ENCODE measurements around the gene FRMPD4.

Gene FRMPD4

DNA sequence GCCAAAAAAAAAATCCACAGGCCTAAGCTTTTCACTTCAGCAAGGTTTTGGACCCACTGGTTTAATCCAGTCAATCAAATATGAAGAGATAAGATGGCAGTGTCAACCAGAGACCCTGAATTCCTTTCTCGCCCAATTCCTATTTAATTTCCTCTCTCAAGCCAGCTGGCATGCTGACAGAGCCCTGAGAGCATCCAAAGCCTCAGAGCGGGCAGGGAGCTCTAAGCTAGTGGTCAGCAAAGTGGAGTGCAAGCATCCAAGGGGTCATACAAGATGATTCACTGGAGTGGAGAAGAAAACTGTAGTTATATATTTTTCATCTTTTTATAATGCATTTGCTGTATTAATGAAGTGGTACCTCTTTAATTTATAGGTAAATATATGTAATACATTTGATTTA lies 615.1 kb downstream of the FRMPD4 start:
- no peak for DNase-seq (ENCODE audit: low read depth)
- TF ChIP-seq, protein P1, sequence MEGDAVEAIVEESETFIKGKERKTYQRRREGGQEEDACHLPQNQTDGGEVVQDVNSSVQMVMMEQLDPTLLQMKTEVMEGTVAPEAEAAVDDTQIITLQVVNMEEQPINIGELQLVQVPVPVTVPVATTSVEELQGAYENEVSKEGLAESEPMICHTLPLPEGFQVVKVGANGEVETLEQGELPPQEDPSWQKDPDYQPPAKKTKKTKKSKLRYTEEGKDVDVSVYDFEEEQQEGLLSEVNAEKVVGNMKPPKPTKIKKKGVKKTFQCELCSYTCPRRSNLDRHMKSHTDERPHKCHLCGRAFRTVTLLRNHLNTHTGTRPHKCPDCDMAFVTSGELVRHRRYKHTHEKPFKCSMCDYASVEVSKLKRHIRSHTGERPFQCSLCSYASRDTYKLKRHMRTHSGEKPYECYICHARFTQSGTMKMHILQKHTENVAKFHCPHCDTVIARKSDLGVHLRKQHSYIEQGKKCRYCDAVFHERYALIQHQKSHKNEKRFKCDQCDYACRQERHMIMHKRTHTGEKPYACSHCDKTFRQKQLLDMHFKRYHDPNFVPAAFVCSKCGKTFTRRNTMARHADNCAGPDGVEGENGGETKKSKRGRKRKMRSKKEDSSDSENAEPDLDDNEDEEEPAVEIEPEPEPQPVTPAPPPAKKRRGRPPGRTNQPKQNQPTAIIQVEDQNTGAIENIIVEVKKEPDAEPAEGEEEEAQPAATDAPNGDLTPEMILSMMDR (IDR thresholded peaks at IDR 0.05; ENCODE audit: low read depth, low read length, missing control alignments) = no peak
- no peak overlapping the region for H3K4me3 ChIP-seq (ENCODE audit: low read depth, low read length)

DNA sequence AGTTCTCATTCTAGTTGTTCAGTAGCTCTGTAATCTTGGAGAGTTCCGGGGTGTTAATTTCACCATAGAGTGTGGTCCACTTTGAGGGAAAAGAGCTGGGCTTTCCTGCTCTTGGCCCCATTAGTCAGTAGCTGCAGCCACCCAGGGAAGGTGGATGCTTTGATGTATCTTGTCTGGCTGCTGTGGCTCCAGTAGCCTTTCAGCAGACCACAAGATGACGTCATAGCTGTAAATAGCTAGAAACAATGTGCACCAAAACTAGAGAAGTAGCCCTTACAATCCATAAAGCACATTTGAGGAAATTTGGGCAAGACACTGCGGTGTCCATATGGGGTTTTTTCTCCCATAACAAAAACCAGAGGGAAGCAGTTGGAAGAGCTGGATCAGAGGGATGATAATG lies 620.0 kb downstream of the FRMPD4 start:
- TF ChIP-seq, protein P1 (IDR thresholded peaks at IDR 0.05; ENCODE audit: low read depth, low read length, missing control alignments) = no peak
- no peak overlapping the region for H3K4me3 ChIP-seq (ENCODE audit: low read depth, low read length)
- DNase-seq (ENCODE audit: low read depth) = no peak

DNA sequence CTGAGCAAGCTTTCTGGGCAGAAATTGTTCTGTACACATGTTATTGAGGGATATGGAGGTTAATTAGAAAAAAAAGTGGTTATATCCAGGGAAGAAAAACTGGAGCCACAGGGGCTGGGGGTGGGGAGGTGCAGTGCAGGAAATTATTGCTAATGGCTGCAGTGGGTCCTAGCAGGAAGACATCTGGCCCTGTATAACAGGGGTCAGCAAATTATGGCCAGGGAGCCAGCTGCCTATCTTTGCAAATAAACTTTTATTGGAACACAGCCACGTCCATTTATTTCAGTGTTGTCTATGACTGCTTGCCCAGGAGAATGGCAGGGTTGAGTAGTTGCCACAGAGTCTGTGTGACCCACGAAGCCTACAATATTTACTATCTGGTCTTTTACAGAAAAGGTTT lies 629.6 kb downstream of the FRMPD4 start:
- DNase-seq (ENCODE audit: low read depth) = no peak
- TF ChIP-seq, protein P1 (IDR thresholded peaks at IDR 0.05; ENCODE audit: low read depth, low read length, missing control alignments) = no peak
- no peak overlapping the region for H3K4me3 ChIP-seq (ENCODE audit: low read depth, low read length)

DNA sequence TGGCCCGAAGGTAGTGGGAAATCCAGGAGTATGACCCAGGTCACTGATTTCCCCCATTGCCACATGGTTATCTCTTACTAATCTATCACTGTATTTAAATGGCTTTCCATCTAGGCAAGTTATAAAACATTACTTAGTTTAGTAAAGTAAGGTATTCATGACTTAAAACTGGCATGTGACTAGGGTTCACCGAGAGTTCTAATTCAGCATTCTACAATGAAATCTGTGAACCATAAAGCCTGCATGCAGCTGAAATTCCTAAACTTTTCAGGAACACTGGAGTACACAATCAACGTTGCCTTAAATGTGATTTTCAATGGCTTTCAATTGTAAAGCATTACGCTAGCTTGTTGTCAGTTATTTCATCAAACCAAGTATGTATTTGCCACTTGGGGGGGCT lies 630.2 kb downstream of the FRMPD4 start:
- TF ChIP-seq, protein P1 (IDR thresholded peaks at IDR 0.05; ENCODE audit: low read depth, low read length, missing control alignments) = no peak
- DNase-seq (ENCODE audit: low read depth) = no peak
- no peak overlapping the region for H3K4me3 ChIP-seq (ENCODE audit: low read depth, low read length)

DNA sequence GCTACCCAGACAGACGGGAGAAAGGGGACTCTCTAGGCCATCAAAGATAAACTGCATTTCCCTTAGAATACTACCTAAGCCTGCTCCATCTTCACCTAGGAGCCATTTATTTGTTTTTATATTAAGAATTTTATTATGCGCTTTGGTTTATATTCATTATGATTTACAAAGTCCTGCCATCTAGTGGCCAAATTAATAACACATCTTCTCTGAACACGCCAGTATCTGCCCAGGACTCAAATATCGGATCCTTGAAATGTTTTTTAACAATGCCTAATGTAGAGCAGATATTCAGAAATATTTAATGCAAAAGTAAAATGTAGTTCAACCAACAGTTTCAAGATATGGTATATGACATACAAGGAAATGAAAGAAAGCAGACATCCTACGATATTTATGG lies 632.2 kb downstream of the FRMPD4 start:
- TF ChIP-seq, protein P1 (IDR thresholded peaks at IDR 0.05; ENCODE audit: low read depth, low read length, missing control alignments) = peak; percentile 29
- H3K4me3 ChIP-seq (ENCODE audit: low read depth, low read length) = no peak overlapping the region
- DNase-seq (ENCODE audit: low read depth) = no peak

DNA sequence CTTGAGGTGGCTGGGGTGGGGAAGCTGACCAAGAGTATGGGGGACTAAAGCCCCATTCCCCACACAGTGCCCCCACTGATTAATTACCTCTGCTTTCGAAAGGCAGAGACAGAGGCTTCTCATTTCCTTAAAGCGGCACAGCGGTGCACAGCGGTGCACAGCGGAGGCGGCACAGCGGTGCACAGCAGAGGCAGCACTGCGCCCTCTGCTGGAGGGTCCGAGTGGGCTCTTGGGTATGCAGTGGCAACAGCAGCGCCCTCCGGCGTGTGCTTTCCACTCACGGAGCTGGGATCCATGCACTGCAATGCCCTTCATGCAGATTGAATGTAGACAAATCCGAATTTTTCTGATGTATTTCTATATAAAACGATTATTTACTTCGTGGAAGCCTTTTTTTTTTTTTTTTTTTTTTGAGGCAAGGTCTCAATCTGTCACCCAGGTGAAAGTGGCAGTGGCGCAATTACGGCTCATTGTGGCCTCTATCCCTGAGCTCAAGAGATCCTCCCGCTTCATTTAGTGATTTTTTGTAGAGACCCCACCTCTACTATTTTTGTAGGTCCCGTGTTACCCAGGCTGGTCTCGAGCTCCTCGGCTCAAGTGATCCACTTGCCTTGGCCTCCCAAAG lies 633.3 kb downstream of the FRMPD4 start:
- H3K4me3 ChIP-seq (ENCODE audit: low read depth, low read length) = no peak overlapping the region
- peak; percentile 41 for DNase-seq (ENCODE audit: low read depth)
- TF ChIP-seq, protein P1 (IDR thresholded peaks at IDR 0.05; ENCODE audit: low read depth, low read length, missing control alignments) = peak; percentile 87

All from GM12864 (cell line).